HUES64 (cell line): Measurements from ENCODE around the gene KIF3C.
A peak's percentile ranks its signal among the peaks of the same experiment; 100 is the strongest.
"Not testable (repeated sequence)": the region's sequence is repeated elsewhere in the genome, so short reads cannot be mapped to it uniquely, and the experiment has no call there.

Experiments
- H3K27ac ChIP-seq: 2 replicates; pipeline ENCODE4 v1.7.0; 2013; ENCODE audit warnings: low read depth, low read length, inconsistent platforms
- H3K27me3 ChIP-seq: 2 replicates; pipeline ENCODE4 v1.6.1; 2013; ENCODE audit warnings: mild to moderate bottlenecking, low read length; ENCODE audit not compliant: insufficient read depth
- H3K36me3 ChIP-seq: 2 replicates; pipeline ENCODE4 v1.6.1; 2013; ENCODE audit warnings: mild to moderate bottlenecking, low read length; ENCODE audit not compliant: insufficient read depth
- H3K4me1 ChIP-seq: 2 replicates; pipeline ENCODE4 v1.6.1; 2013; ENCODE audit warnings: mild to moderate bottlenecking, low read length, moderate library complexity; ENCODE audit not compliant: insufficient read depth
- H3K4me3 ChIP-seq: 2 replicates; pipeline ENCODE4 v1.5.1; 2013; ENCODE audit warnings: mild to moderate bottlenecking, low read length, moderate library complexity
- H3K9ac ChIP-seq: 2 replicates; pipeline ENCODE4 v1.6.1; 2013; ENCODE audit warnings: mild to moderate bottlenecking, low read depth, low read length
- H3K9me3 ChIP-seq: 2 replicates; pipeline ENCODE4 v1.6.1; 2013; ENCODE audit warnings: low read depth, low read length; ENCODE audit not compliant: insufficient read depth
- WGBS: fragments of 150-250, 120-280 bp; methylation state at CpG from one replicate; pipeline ENCODE4 v1.1.7; 2013; ENCODE audit warnings: missing lambda C conversion rate; 5-methylcytosine and 5-hydroxymethylcytosine counted together

The KIF3C gene

GRCh38 chr2:25915411-25915810 is 66.9 kb downstream of the KIF3C start:
- not testable (repeated sequence) for H3K9ac ChIP-seq, H3K27ac ChIP-seq, H3K9me3 ChIP-seq, H3K27me3 ChIP-seq, H3K4me3 ChIP-seq, H3K36me3 ChIP-seq
- peaks cover 17% of the 10 kb centered on the region for H3K4me1 ChIP-seq
- WGBS = 88% methylated on average over 33 of the region's 33 CpGs

DNA sequence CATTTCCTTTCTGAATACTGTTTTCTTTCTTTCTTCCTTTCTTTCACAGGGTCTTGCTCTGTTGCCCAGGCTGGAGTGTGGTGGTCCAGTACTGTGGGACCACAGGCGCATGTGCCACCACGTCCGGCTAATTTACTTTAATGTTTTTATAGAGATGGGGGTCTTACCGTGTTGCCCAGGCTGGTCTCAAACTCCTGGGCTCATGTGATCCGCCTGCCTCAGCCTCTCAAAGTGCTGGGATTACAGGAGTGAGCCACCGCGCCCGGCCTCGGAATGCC is 68.7 kb downstream of the KIF3C start:
- 53% methylated on average over 9 of the region's 9 CpGs for WGBS
- H3K27me3 ChIP-seq, H3K9me3 ChIP-seq, H3K36me3 ChIP-seq: not testable (repeated sequence)
- peaks cover 17% of the 10 kb centered on the region for H3K4me1 ChIP-seq
- peak overlapping the region; percentile 37; the same call in 1 of the 2 replicates for H3K9ac ChIP-seq
- H3K4me3 ChIP-seq = peak overlapping the region; percentile 41; the same call in 1 of the 2 replicates
- peak overlapping the region; percentile 85; the same call in 1 of the 2 replicates for H3K27ac ChIP-seq

- Histone ChIP-seq H3K27me3 (no peaks in the 10 kb centered on the region), H3K4me3 (peak overlapping the region; percentile 41), H3K27ac (peak overlapping the region; percentile 85; the same call in 1 of the 2 replicates), H3K4me1 (peaks cover 17% of the 10 kb centered on the region), H3K36me3 (no peaks in the 10 kb centered on the region), H3K9ac (peak overlapping the region; percentile 37; the same call in 1 of the 2 replicates), H3K9me3 (no peaks in the 10 kb centered on the region)
- 2% methylated on average over 8 of the region's 10 CpGs for WGBS
These were observed 69.2 kb downstream of the KIF3C start for GRCh38 chr2:25912851-25913695.

DNA sequence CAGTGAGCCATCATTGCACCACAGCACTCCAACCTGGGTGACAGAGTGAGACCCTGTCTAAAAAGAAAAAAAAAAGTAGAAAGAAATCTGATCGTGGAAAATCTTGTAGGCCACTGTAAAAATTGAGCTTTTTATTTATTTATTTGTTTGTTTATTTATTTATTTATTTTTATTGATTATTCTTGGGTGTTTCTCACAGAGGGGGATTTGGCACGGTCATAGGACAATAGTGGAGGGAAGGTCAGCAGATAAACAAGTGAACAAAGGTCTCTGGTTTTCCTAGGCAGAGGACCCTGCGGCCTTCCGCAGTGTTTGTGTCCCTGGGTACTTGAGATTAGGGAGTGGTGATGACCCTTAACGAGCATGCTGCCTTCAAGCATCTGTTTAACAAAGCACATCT is 72.7 kb downstream of the KIF3C start:
- not testable (repeated sequence) for H3K9me3 ChIP-seq, H3K9ac ChIP-seq, H3K36me3 ChIP-seq, H3K27me3 ChIP-seq, H3K4me3 ChIP-seq, H3K27ac ChIP-seq
- peaks cover 17% of the 10 kb centered on the region for H3K4me1 ChIP-seq
- 86% methylated on average over 1 of the region's 5 CpGs for WGBS

DNA sequence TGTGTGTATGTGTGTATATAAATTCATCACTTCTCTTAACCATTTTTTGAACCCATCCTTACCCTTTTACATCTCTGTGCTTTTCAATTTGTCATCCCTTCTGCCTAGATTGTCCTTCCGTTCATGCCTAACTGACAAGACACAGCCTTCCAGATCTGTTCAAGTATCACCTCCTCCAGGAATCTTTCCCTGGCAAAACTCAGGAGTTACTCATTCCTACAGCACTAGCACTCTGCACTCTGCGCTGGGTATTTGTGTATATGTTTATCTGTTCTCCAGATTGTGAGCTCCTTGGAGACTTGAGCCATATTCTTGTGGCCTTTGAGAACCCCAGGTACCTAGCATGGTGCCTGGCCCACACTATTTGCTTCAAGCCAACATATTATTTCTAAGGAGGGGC is 77.2 kb downstream of the KIF3C start:
- Histone ChIP-seq H3K9me3 (no peaks in the 10 kb centered on the region), H3K27me3 (no peaks in the 10 kb centered on the region), H3K27ac (no peak overlapping the region), H3K4me3 (no peak overlapping the region), H3K36me3 (no peaks in the 10 kb centered on the region), H3K9ac (no peak overlapping the region), H3K4me1 (no peaks in the 10 kb centered on the region)
- 90% methylated on average over 1 of the region's 2 CpGs for WGBS

DNA sequence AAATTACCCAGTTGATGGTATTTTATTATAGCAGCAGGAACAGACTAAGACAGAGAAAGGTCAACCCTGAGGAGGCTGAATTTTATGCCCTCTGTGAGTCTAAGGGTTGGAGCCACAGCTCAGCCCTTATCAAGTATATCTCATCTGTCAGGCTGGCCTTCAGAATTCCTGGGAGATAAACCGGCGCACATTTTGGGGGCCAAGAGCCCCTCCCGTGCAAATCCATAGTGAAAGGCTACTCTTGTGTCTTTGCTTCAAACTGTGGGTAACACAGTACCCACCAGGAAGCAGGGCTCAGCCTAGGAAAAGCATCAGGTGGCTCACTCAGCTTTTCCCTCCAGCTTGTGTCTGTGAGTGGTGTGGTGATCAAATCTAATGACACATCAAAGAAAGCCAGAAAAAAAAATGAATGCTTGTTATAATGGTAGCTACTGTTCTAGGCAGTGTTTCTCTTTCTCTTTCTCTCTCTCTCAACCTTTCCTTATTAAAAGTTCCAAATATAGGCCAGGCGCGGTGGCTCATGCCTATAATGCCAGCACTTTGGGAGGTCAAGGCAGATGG is 79.0 kb downstream of the KIF3C start:
- no peaks in the 10 kb centered on the region for H3K4me1 ChIP-seq
- no peak overlapping the region for H3K4me3 ChIP-seq
- no peaks in the 10 kb centered on the region for H3K36me3 ChIP-seq
- no peaks in the 10 kb centered on the region for H3K27me3 ChIP-seq
- 90% methylated on average over 5 of the region's 5 CpGs for WGBS
- H3K9me3 ChIP-seq = no peaks in the 10 kb centered on the region
- H3K27ac ChIP-seq = no peak overlapping the region
- H3K9ac ChIP-seq = no peak overlapping the region

DNA sequence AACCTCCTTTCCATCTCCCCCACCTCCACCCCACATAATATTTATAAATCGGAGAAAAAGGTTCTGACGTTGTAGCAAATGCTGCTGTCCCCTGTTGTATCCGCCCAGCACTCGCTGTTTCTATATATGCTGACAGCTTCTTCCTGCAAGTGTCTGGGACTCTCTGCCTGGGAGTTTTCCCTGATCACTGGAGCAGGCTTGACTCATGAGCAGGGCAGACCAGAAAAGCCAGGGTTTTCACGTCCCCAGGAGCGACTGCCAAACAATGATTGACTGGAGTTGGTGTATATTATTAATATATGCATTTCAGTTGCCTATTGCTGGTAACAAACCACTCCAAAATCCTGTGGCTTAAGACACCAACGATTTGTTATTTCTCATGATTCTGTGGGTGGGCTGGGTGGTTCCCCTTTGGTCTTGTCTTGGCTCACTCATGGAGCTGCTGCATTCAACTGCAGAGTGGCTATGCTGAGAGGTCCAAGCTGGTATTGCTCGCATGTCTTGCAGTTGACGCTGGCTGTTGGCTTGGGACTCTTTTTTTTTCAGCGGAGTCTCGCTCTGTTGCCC is 82.8 kb downstream of the KIF3C start:
- 91% methylated on average over 11 of the region's 11 CpGs for WGBS
- no peak overlapping the region for H3K27ac ChIP-seq
- peaks cover 5% of the 10 kb centered on the region; the same call in 1 of the 2 replicates for H3K4me1 ChIP-seq
- no peak overlapping the region for H3K4me3 ChIP-seq
- H3K9me3 ChIP-seq = no peaks in the 10 kb centered on the region
- H3K9ac ChIP-seq = no peak overlapping the region
- no peaks in the 10 kb centered on the region for H3K27me3 ChIP-seq
- no peaks in the 10 kb centered on the region for H3K36me3 ChIP-seq

GRCh38 chr2:25897506-25897905 is 84.8 kb downstream of the KIF3C start:
- Histone ChIP-seq H3K27me3 (no peaks in the 10 kb centered on the region), H3K9ac (no peak overlapping the region), H3K4me3 (no peak overlapping the region), H3K9me3 (no peaks in the 10 kb centered on the region), H3K27ac (no peak overlapping the region), H3K36me3 (no peaks in the 10 kb centered on the region), H3K4me1 (peaks cover 5% of the 10 kb centered on the region; the same call in 1 of the 2 replicates)
- WGBS = 100% methylated on average over 2 of the region's 4 CpGs

- not testable (repeated sequence) for H3K36me3 ChIP-seq, H3K27ac ChIP-seq, H3K27me3 ChIP-seq, H3K9ac ChIP-seq, H3K4me1 ChIP-seq, H3K9me3 ChIP-seq, H3K4me3 ChIP-seq
- WGBS = 80% methylated on average over 6 of the region's 9 CpGs
These were observed 86.0 kb downstream of the KIF3C start for GRCh38 chr2:25896308-25896707.

- Histone ChIP-seq H3K27me3 (no peaks in the 10 kb centered on the region), H3K4me3 (no peak overlapping the region), H3K9ac (no peak overlapping the region), H3K9me3 (no peaks in the 10 kb centered on the region), H3K36me3 (no peaks in the 10 kb centered on the region), H3K4me1 (peaks cover 5% of the 10 kb centered on the region; the same call in 1 of the 2 replicates), H3K27ac (no peak overlapping the region)
These were observed 86.7 kb downstream of the KIF3C start for GRCh38 chr2:25895610-25896009.

GRCh38 chr2:25895018-25895417 is 87.3 kb downstream of the KIF3C start:
- no peaks in the 10 kb centered on the region for H3K36me3 ChIP-seq
- no peak overlapping the region for H3K9ac ChIP-seq
- peaks cover 5% of the 10 kb centered on the region; the same call in 1 of the 2 replicates for H3K4me1 ChIP-seq
- H3K27me3 ChIP-seq = no peaks in the 10 kb centered on the region
- H3K27ac ChIP-seq = no peak overlapping the region
- no peaks in the 10 kb centered on the region for H3K9me3 ChIP-seq
- WGBS = 90% methylated on average over 7 of the region's 7 CpGs
- H3K4me3 ChIP-seq = no peak overlapping the region
